RPMI7951 (cell line): ENCODE results near the gene GIPC2. TPM values are rescaled to one million over a fixed set of nuclear protein-coding genes. Genes with fewer than 3 reads are reported as not detected.
"Not testable (repeated sequence)": the region's sequence is repeated elsewhere in the genome, so short reads cannot be mapped to it uniquely, and the experiment has no call there.

Experiments
- DNase-seq: peaks from one replicate; pipeline ENCODE4 v3.0.0-alpha.2; 2012; ENCODE audit warnings: low read depth
- total RNA-seq: library from RNA; depleted of rRNA; stranded (reverse); fragments of >200 nt; shearing (Covaris generic); gene quantifications from 2 replicates; pipeline ENCODE4 v1.2.3, GENCODE V29; 2014

Gene GIPC2
- total RNA-seq, 1 experiment from 2014 or later = under 0.01 TPM

- DNase-seq = no peak
Observed at GRCh38 chr1:78068681-78069283, 23.0 kb downstream of the GIPC2 start.

- no peak for DNase-seq
Observed at GRCh38 chr1:78069784-78070183, 24.0 kb downstream of the GIPC2 start.

- no peak for DNase-seq
Observed at GRCh38 chr1:78070210-78070609, 24.4 kb downstream of the GIPC2 start.

GRCh38 chr1:78070758-78071157 lies 25.0 kb downstream of the GIPC2 start:
- DNase-seq = peak; percentile 81

- DNase-seq = no peak
Observed at GRCh38 chr1:78071696-78072095, 25.9 kb downstream of the GIPC2 start.

- DNase-seq = no peak
Observed at GRCh38 chr1:78072216-78072615, 26.4 kb downstream of the GIPC2 start.

- DNase-seq = no peak
Observed at GRCh38 chr1:78073441-78073840, 27.7 kb downstream of the GIPC2 start.

GRCh38 chr1:78075621-78076020 lies 29.9 kb downstream of the GIPC2 start:
- peak; percentile 56 for DNase-seq

GRCh38 chr1:78078358-78078757 lies 32.6 kb downstream of the GIPC2 start:
- DNase-seq = no peak

GRCh38 chr1:78079580-78079979 lies 33.8 kb downstream of the GIPC2 start:
- peak; percentile 62 for DNase-seq

GRCh38 chr1:78080767-78081166 lies 35.0 kb downstream of the GIPC2 start:
- DNase-seq = no peak

GRCh38 chr1:78081980-78082860 lies 36.5 kb downstream of the GIPC2 start:
- DNase-seq = peak; percentile 65

GRCh38 chr1:78084639-78085038 lies 38.9 kb downstream of the GIPC2 start:
- DNase-seq = not testable (repeated sequence)

- DNase-seq = no peak
Observed at GRCh38 chr1:78086697-78087096, 40.9 kb downstream of the GIPC2 start.

GRCh38 chr1:78088015-78088414 lies 42.2 kb downstream of the GIPC2 start:
- no peak for DNase-seq

- no peak for DNase-seq
Observed at GRCh38 chr1:78088486-78088885, 42.7 kb downstream of the GIPC2 start.

- DNase-seq = no peak
Observed at GRCh38 chr1:78089010-78089409, 43.2 kb downstream of the GIPC2 start.

GRCh38 chr1:78090472-78091133 lies 44.8 kb downstream of the GIPC2 start:
- DNase-seq = no peak

GRCh38 chr1:78091215-78091813 lies 45.5 kb downstream of the GIPC2 start:
- DNase-seq = no peak

- no peak for DNase-seq
Observed at GRCh38 chr1:78091886-78092285, 46.1 kb downstream of the GIPC2 start.

- DNase-seq = peak; percentile 74
Observed at GRCh38 chr1:78092643-78093042, 46.9 kb downstream of the GIPC2 start.

- no peak for DNase-seq
Observed at GRCh38 chr1:78093560-78093959, 47.8 kb downstream of the GIPC2 start.
